Karpas-422 (cell line): ENCODE data around the gene ACOX2. TPM values are rescaled to one million over a fixed set of nuclear protein-coding genes. Genes with fewer than 3 reads are reported as not detected.

Source experiments
- DNase-seq: peaks from one replicate; pipeline ENCODE4 v3.0.0-alpha.2; 2015
- H2AFZ ChIP-seq: fragments of 200-600 bp; sonication (generic); 2 replicates; pipeline ENCODE4 v1.6.1; 2014; ENCODE audit warnings: antibody characterized with exemption, low read length, mixed read lengths
- H3K27ac ChIP-seq: fragments of 200-600 bp; sonication (generic); 2 replicates; pipeline ENCODE4 v1.5.1; 2014; ENCODE audit warnings: mild to moderate bottlenecking, low read length, moderate library complexity
- H3K27me3 ChIP-seq: fragments of 200-600 bp; sonication (generic); 2 replicates; pipeline ENCODE4 v1.6.1; 2014; ENCODE audit warnings: low read length, mixed read lengths
- H3K36me3 ChIP-seq: fragments of 200-600 bp; sonication (generic); 2 replicates; pipeline ENCODE4 v1.6.1; 2014; ENCODE audit warnings: low read length, mixed read lengths; ENCODE audit not compliant: insufficient read depth
- H3K4me1 ChIP-seq: fragments of 200-600 bp; sonication (generic); 2 replicates; pipeline ENCODE4 v1.6.1; 2014; ENCODE audit warnings: mild to moderate bottlenecking, low read length, mixed read lengths
- H3K4me2 ChIP-seq: fragments of 200-600 bp; sonication (generic); 2 replicates; pipeline ENCODE4 v1.6.1; 2014; ENCODE audit warnings: low read length, low read depth, mild to moderate bottlenecking; ENCODE audit not compliant: poor library complexity, severe bottlenecking
- H3K4me3 ChIP-seq: fragments of 200-600 bp; sonication (generic); 2 replicates; pipeline ENCODE4 v1.5.1; 2014; ENCODE audit warnings: mild to moderate bottlenecking, antibody characterized with exemption, low read length, mixed read lengths
- H3K79me2 ChIP-seq: fragments of 200-600 bp; sonication (generic); 2 replicates; pipeline ENCODE4 v1.6.1; 2014; ENCODE audit warnings: mild to moderate bottlenecking, low read length, mixed read lengths
- H3K9ac ChIP-seq: fragments of 200-600 bp; sonication (generic); 2 replicates; pipeline ENCODE4 v1.6.0; 2014; ENCODE audit warnings: low read length
- H3K9me2 ChIP-seq: fragments of 200-600 bp; sonication (generic), shearing (Covaris generic); replicated peaks from 2 replicates; pipeline ENCODE4 v1.6.0; 2014; ENCODE audit warnings: mild to moderate bottlenecking, low read length, moderate library complexity; ENCODE audit not compliant: insufficient read depth
- H3K9me3 ChIP-seq: fragments of 300-700, 200-600 bp; sonication (generic); 2 replicates; pipeline ENCODE4 v1.6.1; 2014; ENCODE audit warnings: low read length, mixed read lengths
- H4K20me1 ChIP-seq: fragments of 200-600 bp; sonication (generic); 2 replicates; pipeline ENCODE4 v1.6.1; 2014; ENCODE audit warnings: mild to moderate bottlenecking, antibody characterized with exemption, low read length, low read depth; ENCODE audit not compliant: insufficient read depth
- total RNA-seq: library from RNA; depleted of rRNA; stranded (reverse); fragments of >200 nt; shearing (Covaris generic); gene quantifications from 2 replicates; pipeline ENCODE4 v1.2.3, GENCODE V29; 2014; ENCODE audit warnings: low replicate concordance

The ACOX2 gene
- total RNA-seq, 1 experiment from 2014 or later, result not detected

DNA sequence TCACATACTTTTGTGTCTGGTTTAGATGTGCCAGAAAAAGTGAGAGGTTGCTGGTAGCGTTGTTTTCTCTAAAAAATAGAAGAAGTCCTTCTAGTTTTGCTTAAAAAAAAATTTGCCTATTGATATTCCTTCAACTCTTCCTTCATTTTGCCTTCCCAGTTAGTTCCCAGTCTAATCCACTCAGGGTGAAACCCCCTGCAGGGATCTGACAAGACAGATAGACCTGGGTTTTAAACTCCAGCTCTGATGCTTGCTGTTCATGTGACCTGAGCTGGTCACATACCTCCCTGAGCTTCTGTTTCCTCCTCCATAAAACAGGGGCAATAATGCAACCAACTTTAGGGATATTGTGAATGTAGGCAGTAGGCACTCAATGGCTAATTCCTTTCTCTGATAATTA lies 63.7 kb downstream of the ACOX2 start:
- Histone ChIP-seq H3K79me2 (no peaks in the 10 kb centered on the region), H3K27ac (no peak overlapping the region), H3K9me3 (no peaks in the 10 kb centered on the region), H3K4me2 (no peak overlapping the region), H3K4me3 (no peak overlapping the region), H3K4me1 (peaks cover 20% of the 10 kb centered on the region), H3K27me3 (no peaks in the 10 kb centered on the region), H3K9ac (no peak overlapping the region), H2AFZ (no peak overlapping the region), H3K36me3 (no peaks in the 10 kb centered on the region), H3K9me2 (no peaks in the 10 kb centered on the region), H4K20me1 (no peaks in the 10 kb centered on the region)
- DNase-seq, result no peak

DNA sequence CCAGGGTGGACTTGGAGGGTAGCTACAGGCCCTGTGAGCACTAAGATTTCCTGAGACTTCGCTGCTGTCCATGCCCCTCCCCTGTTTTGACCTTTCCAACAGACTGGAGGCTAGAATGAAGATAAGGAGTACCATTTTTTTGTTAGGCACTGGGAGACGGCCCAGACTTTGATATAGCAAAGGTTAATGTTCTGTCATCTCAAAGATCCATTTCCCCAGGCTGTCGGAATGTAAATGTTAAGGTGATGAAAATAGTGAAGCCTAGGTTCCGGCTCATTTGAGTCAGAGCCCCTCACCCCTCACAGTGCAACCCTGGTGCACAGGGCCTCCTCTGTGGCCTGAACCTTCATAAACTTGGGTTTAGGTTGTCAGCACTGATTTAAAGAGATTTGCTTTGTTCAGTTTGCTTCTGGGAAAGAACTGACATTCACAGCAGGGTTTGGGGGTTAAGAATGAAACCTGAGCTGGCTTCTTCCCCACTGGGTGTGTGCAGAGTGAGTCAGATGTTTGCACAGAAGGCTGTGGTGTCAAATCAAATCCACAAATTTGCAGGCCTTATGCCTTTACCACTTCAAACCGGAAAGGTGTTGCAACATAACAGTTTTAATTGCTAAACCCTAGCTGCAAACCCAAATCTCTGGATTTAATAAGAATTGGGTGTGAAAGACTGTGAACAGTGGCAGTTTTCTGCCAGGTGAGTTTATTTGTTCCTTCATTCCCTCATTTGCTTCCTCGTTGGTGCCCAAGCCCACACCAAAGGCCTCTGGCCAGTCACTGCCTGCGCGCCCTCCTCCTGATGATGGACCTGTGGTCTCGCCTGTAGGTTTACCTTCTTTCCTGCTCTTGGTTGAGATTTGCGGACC lies 65.7 kb downstream of the ACOX2 start:
- no peak for DNase-seq
- Histone ChIP-seq H3K4me1 (peaks cover 20% of the 10 kb centered on the region), H3K4me2 (no peak overlapping the region), H3K9me2 (no peaks in the 10 kb centered on the region), H3K4me3 (no peak overlapping the region), H2AFZ (no peak overlapping the region), H3K9ac (no peak overlapping the region), H3K9me3 (no peaks in the 10 kb centered on the region), H3K36me3 (no peaks in the 10 kb centered on the region), H3K79me2 (no peaks in the 10 kb centered on the region), H4K20me1 (no peaks in the 10 kb centered on the region), H3K27ac (no peak overlapping the region), H3K27me3 (no peaks in the 10 kb centered on the region)

DNA sequence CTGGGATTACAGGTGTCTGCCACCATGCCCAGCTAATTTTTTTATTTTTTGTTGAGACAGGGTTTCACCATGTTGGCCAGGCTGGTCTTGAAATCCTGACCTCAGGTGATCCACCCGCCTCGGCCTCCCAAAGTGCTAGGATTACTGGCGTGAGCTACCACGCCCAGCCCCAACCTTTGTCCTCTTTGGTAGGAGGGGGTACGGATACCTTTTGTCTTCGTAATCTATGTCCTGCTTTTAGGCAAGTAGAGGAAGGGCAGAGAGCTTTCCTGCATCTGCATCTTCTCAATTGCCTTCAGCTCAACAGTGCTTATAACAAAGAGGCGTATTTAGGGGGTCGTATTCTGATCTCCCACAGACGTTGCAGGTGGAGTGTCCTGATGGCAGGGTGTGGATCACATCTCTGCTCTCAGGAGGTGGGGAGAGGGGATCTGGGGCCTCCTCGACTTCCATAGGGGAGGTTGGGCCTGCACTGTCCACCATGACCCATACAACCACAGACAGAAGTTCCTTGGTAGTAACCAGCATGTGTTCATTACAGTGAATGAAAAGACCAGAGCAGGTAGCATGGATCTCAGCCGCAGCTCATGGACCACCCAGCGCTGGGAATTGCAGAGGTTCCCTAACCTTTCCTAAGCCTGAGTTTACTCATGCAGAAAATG lies 66.5 kb downstream of the ACOX2 start:
- Histone ChIP-seq H2AFZ (no peak overlapping the region), H3K4me2 (no peak overlapping the region)

DNA sequence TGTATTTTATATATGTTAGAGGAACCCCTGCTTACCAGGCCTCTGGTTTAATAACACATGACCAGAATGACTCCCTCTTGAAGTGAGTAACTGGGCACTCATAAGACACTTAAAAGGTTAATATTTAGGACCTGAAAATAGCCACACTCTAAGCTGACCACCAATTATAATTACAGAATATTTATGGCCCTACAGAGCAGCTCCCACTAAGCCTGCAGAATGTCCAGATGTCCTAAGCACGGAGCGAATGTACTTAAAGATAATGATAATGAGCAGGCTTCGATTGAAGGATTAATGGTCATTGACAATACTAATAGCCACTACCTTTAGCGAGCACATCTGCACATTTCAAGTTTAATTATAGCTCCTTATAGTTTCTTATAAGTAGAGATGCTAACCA lies 67.9 kb downstream of the ACOX2 start:
- no peaks in the 10 kb centered on the region for H3K79me2 ChIP-seq
- H2AFZ ChIP-seq, result no peak overlapping the region
- H3K27ac ChIP-seq, result no peak overlapping the region
- no peak for DNase-seq
- no peaks in the 10 kb centered on the region for H3K27me3 ChIP-seq
- no peak overlapping the region for H3K4me3 ChIP-seq
- H4K20me1 ChIP-seq, result no peaks in the 10 kb centered on the region
- no peaks in the 10 kb centered on the region for H3K36me3 ChIP-seq
- no peaks in the 10 kb centered on the region for H3K9me3 ChIP-seq
- H3K9me2 ChIP-seq, result no peaks in the 10 kb centered on the region
- H3K9ac ChIP-seq, result no peak overlapping the region
- H3K4me1 ChIP-seq, result peaks cover 5% of the 10 kb centered on the region
- no peak overlapping the region for H3K4me2 ChIP-seq

More for the DNA sequence above, 66.5 kb downstream of the ACOX2 start:
- Histone ChIP-seq H3K4me3 (no peak overlapping the region), H3K9me3 (no peaks in the 10 kb centered on the region), H3K79me2 (no peaks in the 10 kb centered on the region), H4K20me1 (no peaks in the 10 kb centered on the region), H3K36me3 (no peaks in the 10 kb centered on the region), H3K27me3 (no peaks in the 10 kb centered on the region), H3K4me1 (peaks cover 15% of the 10 kb centered on the region), H3K9ac (no peak overlapping the region), H3K27ac (no peak overlapping the region), H3K9me2 (no peaks in the 10 kb centered on the region)
- no peak for DNase-seq

DNA sequence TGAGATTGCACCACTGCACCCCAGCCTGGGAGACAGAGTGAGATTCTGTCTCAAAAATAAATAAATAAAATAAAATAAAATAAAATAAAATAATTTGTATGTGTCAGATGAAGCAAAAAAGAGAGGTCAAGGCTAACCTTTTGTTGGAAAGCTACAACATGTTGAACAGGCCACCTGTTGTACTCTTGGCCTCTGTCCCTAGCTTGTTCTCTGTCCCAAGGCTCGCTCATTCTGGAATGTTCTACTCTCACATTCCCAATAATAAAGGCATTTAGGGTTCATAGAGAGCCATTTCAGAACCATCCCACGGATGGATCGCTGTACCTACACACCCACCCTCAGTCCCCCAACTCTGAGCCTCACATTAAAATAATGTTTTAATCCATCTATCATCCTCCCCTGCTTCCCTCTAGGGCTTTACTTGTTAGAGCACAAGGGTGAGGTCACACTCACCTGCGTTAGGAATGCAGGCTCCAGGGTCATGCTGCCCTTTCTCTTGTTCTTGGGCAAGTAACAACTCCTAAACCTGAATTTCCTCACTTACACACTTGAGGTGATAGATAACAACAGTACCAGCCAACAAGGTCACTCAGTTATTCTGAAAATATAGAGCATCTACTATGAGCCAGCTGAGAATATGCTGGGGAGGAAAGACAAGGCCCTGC lies 70.0 kb downstream of the ACOX2 start:
- Histone ChIP-seq H3K9ac (no peak overlapping the region), H3K9me2 (no peaks in the 10 kb centered on the region), H3K36me3 (no peaks in the 10 kb centered on the region), H3K9me3 (no peaks in the 10 kb centered on the region), H3K27me3 (no peaks in the 10 kb centered on the region), H3K4me2 (no peak overlapping the region), H3K27ac (no peak overlapping the region), H3K4me1 (peaks cover 15% of the 10 kb centered on the region), H2AFZ (no peak overlapping the region), H4K20me1 (no peaks in the 10 kb centered on the region), H3K79me2 (no peaks in the 10 kb centered on the region), H3K4me3 (no peak overlapping the region)
- no peak for DNase-seq

DNA sequence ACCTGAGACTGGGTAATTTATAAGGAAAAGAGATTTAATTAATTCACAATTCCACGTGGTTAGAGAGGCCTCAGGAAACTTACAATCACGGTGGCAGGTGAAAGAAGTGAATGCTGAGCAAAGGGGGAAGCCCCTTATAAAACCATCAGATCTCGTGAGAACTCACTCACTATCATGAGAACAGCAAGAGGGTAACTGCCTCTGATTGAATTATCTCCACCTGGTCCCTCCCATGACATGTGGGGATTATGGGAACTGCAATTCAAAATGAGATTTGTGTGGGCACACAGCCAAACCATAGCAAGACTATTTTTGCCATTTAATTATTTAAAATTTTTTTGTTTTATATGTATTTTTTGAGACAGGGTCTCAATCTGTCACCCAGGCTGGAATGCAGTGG lies 72.1 kb downstream of the ACOX2 start:
- peak; percentile 63 for DNase-seq
- no peaks in the 10 kb centered on the region for H3K9me2 ChIP-seq
- H3K9ac ChIP-seq, result no peak overlapping the region
- H3K27ac ChIP-seq, result no peak overlapping the region
- H3K36me3 ChIP-seq, result no peaks in the 10 kb centered on the region
- no peaks in the 10 kb centered on the region for H3K79me2 ChIP-seq
- no peak overlapping the region for H2AFZ ChIP-seq
- no peak overlapping the region for H3K4me3 ChIP-seq
- H3K4me1 ChIP-seq, result peaks cover 15% of the 10 kb centered on the region
- H3K4me2 ChIP-seq, result no peak overlapping the region
- no peaks in the 10 kb centered on the region for H3K9me3 ChIP-seq
- H3K27me3 ChIP-seq, result no peaks in the 10 kb centered on the region
- H4K20me1 ChIP-seq, result no peaks in the 10 kb centered on the region

DNA sequence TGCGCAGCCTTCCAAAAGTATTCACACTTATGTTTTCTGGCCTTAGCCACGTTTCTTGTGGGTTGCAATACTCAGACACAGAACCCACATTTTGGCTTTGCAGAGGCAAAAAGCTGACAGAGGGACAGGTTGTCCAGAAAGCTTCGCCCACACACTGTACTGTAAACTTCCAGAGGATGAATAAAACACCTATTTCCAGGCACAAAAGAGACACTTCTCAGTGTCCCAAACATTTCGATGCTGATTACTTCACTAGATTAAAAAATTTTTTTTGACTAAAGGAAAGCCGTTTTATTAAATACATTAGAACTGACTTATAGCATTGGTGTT lies 73.1 kb downstream of the ACOX2 start:
- no peaks in the 10 kb centered on the region for H3K79me2 ChIP-seq
- no peaks in the 10 kb centered on the region for H4K20me1 ChIP-seq
- no peaks in the 10 kb centered on the region for H3K9me3 ChIP-seq
- H3K4me3 ChIP-seq, result no peak overlapping the region; the same call in 1 of the 2 replicates
- no peaks in the 10 kb centered on the region for H3K36me3 ChIP-seq
- H3K9ac ChIP-seq, result peak overlapping the region; percentile 23; the same call in 1 of the 2 replicates
- peaks cover 15% of the 10 kb centered on the region for H3K4me1 ChIP-seq
- no peak overlapping the region for H3K27ac ChIP-seq
- H2AFZ ChIP-seq, result peak overlapping the region; percentile 40; the same call in 1 of the 2 replicates
- no peaks in the 10 kb centered on the region for H3K27me3 ChIP-seq
- no peak for DNase-seq
- H3K4me2 ChIP-seq, result peak overlapping the region; percentile 55
- no peaks in the 10 kb centered on the region for H3K9me2 ChIP-seq
